ENCODE data around the gene PLA2G4E. TPM values are rescaled to one million over a fixed set of nuclear protein-coding genes. Genes with fewer than 3 reads are reported as not detected.

Gene PLA2G4E
- total and polyA plus RNA-seq, 9 of the 15 experiments (the other 6 are each of a cell fraction or from before 2014, with no cell fraction given): 0.03 TPM; not detected in 8

DNA sequence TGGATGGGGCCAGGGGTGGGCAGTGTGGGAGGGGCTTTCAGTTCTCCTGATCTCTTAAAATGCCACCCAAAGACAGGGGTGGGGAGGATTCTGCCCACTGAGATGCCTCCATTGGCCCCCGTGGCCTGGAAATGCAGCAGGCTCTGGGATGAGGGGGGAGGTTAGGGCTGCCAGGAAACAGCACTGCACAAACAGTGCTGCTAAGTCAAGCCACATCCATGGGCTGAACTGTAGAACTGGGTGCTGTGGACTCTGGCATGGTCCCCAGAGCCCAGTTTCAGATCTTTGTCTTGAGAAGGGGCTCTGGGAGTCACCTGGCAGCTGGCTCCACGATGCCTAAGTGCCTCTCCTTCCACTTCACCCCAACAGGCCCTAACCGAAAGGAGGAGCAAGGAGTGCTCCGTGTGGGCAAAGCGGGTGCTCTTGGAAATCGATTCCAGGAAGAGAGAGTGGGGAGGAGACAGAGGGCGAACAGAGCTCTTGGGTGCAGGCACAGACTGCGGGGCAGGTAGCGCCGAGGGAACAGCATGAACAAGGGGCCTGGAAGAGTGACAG is 7.8 kb downstream of the PLA2G4E start:
- H3K79me2 ChIP-seq (ENCODE audit: control insufficient read depth, insufficient read depth, low read length): no peaks in the 10 kb centered on the region
- TF ChIP-seq GTF2A2 (tag; IDR thresholded peaks at IDR 0.05) (no peak), ZNF263 (CRISPR knock-in tag; IDR thresholded peaks at IDR 0.05; ENCODE audit: borderline replicate concordance) (peak; percentile 50; the same call in 1 of the 2 replicates)
- no peak overlapping the region for H3K4me2 ChIP-seq (ENCODE audit: insufficient read depth, low read length)
- in situ Hi-C loops (cut with MboI) (no loop called here), intact Hi-C loops (cut with micrococcal nuclease) (no loop called here)
- no peak overlapping the region for H3K27ac ChIP-seq (ENCODE audit: extremely low read depth, low read depth, low read length)
- no peak for ATAC-seq
- H4K20me1 ChIP-seq (replicated peaks; ENCODE audit: control insufficient read depth, insufficient read depth, low read length): peaks cover 14% of the 10 kb centered on the region; the same call in 1 of the 2 replicates
- BruUV-seq (replicated peaks): no TSS peak
- no peak for FAIRE-seq
- no peak overlapping the region for H2AFZ ChIP-seq (ENCODE audit: low read depth, low read length)
- H3K36me3 ChIP-seq (ENCODE audit: control insufficient read depth, insufficient read depth, low read length): no peaks in the 10 kb centered on the region
- H3K4me3 ChIP-seq: no peak overlapping the region
- no peak for DNase-seq (ENCODE audit: extremely low read depth in 1 of 4, low spot score in 3 of 4)
- WGBS (ENCODE audit: insufficient coverage, low coverage, missing lambda C conversion rate): 2% methylated on average over 9 of the region's 10 CpGs
- ChIA-PET POLR2A (interaction anchor here (0.5 kb wide), 1 partner anchor 65 kb away, joined by 4 read pairs; no protein-coding TSS in a partner anchor), CTCF (ENCODE audit: low intra/inter-chr PET ratio) (no interaction called here)
- H3K9me1 ChIP-seq (ENCODE audit: control insufficient read depth, insufficient read depth, low read length): no peaks in the 10 kb centered on the region
- H3K9ac ChIP-seq (ENCODE audit: insufficient read depth in 1 of 2, low read depth in 2 of 2, low read length in 2 of 2): no peak overlapping the region; a peak in 1 of 4 replicates
- no peaks in the 10 kb centered on the region for H3K9me3 ChIP-seq (replicated peaks; ENCODE audit: control insufficient read depth, insufficient read depth, low read depth, low read length)
- no peaks in the 10 kb centered on the region; a peak in 1 of 5 replicates for H3K4me1 ChIP-seq (replicated peaks in 1 of 2; ENCODE audit: control insufficient read depth in 2 of 2, insufficient read depth in 2 of 2, low read length in 2 of 2)
- peaks cover 38 to 58% of the 10 kb centered on the region in 2 experiments for H3K27me3 ChIP-seq (ENCODE audit: control insufficient read depth in 2 of 2, insufficient read depth in 2 of 2, low read length in 2 of 2)

DNA sequence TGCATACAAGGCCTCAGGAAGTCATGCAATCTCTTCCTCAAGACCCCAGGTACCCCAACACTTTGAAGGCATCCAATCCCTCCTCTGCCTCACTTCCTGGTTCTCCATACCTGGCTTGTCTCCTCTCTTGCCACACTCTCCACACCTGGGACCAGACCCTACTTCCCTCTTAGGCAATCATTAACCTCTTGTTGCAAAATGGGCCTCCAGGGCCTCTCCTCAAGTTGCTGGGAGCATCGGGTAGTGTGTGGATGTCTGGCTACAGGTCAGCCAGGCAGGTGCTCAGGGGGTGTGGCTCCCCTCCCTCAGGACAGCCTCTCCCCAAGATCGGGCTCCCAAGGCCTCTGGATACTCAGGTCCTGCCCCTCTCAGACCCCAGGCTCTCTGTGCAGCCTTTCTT is 8.6 kb downstream of the PLA2G4E start:
- Histone ChIP-seq H3K27me3 (ENCODE audit: control insufficient read depth in 2 of 2, insufficient read depth in 2 of 2, low read length in 2 of 2) (peaks cover 33 to 53% of the 10 kb centered on the region in 2 experiments), H3K9me3 (replicated peaks; ENCODE audit: control insufficient read depth, insufficient read depth, low read depth, low read length) (no peaks in the 10 kb centered on the region), H3K9me1 (ENCODE audit: control insufficient read depth, insufficient read depth, low read length) (no peaks in the 10 kb centered on the region), H4K20me1 (replicated peaks; ENCODE audit: control insufficient read depth, insufficient read depth, low read length) (peaks cover 14% of the 10 kb centered on the region; the same call in 1 of the 2 replicates), H3K4me1 (replicated peaks in 1 of 2; ENCODE audit: control insufficient read depth in 2 of 2, insufficient read depth in 2 of 2, low read length in 2 of 2) (no peaks in the 10 kb centered on the region; a peak in 1 of 5 replicates), H3K9ac (ENCODE audit: insufficient read depth in 1 of 2, low read depth in 2 of 2, low read length in 2 of 2) (no peak overlapping the region), H2AFZ (ENCODE audit: low read depth, low read length) (no peak overlapping the region), H3K36me3 (ENCODE audit: control insufficient read depth, insufficient read depth, low read length) (no peaks in the 10 kb centered on the region), H3K79me2 (ENCODE audit: control insufficient read depth, insufficient read depth, low read length) (no peaks in the 10 kb centered on the region), H3K4me3 (no peak overlapping the region), H3K27ac (ENCODE audit: extremely low read depth, low read depth, low read length) (no peak overlapping the region), H3K4me2 (ENCODE audit: insufficient read depth, low read length) (no peak overlapping the region)
- in situ Hi-C loops (cut with MboI) (no loop called here), intact Hi-C loops (cut with micrococcal nuclease) (no loop called here)
- DNase-seq (ENCODE audit: extremely low read depth in 1 of 4, low spot score in 3 of 4) (no peak), ATAC-seq (no peak), FAIRE-seq (no peak)
- BruUV-seq (replicated peaks): no TSS peak
- POLR2A ChIA-PET: interaction anchor here (0.6 to 1.7 kb wide), 2 partner anchors 9 to 11 kb away, joined by 3 to 6 read pairs; partner anchors contain the start of gene PLA2G4E
- WGBS (ENCODE audit: insufficient coverage, low coverage, missing lambda C conversion rate): 5% methylated on average over 2 of the region's 2 CpGs
- CTCF ChIA-PET (ENCODE audit: low intra/inter-chr PET ratio): no interaction called here
- TF ChIP-seq, protein P1, sequence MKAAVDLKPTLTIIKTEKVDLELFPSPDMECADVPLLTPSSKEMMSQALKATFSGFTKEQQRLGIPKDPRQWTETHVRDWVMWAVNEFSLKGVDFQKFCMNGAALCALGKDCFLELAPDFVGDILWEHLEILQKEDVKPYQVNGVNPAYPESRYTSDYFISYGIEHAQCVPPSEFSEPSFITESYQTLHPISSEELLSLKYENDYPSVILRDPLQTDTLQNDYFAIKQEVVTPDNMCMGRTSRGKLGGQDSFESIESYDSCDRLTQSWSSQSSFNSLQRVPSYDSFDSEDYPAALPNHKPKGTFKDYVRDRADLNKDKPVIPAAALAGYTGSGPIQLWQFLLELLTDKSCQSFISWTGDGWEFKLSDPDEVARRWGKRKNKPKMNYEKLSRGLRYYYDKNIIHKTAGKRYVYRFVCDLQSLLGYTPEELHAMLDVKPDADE (conservative IDR thresholded peaks at IDR 0.05; ENCODE audit: control insufficient read depth, low read depth, low read length): no peak
- TF ChIP-seq CTBP1 (IDR thresholded peaks at IDR 0.05; ENCODE audit: borderline replicate concordance) (no peak), POLR3A (IDR thresholded peaks at IDR 0.05; ENCODE audit: borderline replicate concordance, extremely low read depth, insufficient read depth, insufficient read length) (no peak), ERF (CRISPR knock-in tag; IDR thresholded peaks at IDR 0.05) (no peak)
- TF ChIP-seq, protein P2, sequence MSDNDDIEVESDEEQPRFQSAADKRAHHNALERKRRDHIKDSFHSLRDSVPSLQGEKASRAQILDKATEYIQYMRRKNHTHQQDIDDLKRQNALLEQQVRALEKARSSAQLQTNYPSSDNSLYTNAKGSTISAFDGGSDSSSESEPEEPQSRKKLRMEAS (CRISPR knock-in tag; IDR thresholded peaks at IDR 0.05): no peak
